HG03097 (cell line): ENCODE data around the gene SF3B3.
A peak's percentile ranks its signal among the peaks of the same experiment; 100 is the strongest.

Experiments used
- ATAC-seq: cut with Tn5 transposase; IDR thresholded peaks from one replicate; pipeline ENCODE4 v1.9.1; 2021; ENCODE audit not compliant: unreplicated experiment, low FRiP score

SF3B3 gene

GRCh38 chr16:70561623-70562022 lies 38.0 kb downstream of the SF3B3 start:
- ATAC-seq = no peak

- no peak for ATAC-seq
Observed at GRCh38 chr16:70563636-70564035, 40.0 kb downstream of the SF3B3 start.

DNA sequence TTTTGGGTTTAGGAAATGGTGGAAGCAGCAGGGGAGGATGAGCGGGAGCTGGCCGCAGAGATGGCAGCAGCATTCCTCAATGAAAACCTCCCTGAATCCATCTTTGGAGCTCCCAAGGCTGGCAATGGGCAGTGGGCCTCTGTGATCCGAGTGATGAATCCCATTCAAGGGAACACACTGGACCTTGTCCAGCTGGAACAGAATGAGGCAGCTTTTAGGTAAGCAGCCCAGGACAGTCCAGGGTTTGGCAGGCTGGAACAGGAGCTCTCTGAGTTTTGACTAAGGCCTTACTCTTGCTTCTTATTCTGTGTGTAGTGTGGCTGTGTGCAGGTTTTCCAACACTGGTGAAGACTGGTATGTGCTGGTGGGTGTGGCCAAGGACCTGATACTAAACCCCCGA lies 41.4 kb downstream of the SF3B3 start:
- no peak for ATAC-seq

GRCh38 chr16:70568601-70569237 lies 45.1 kb downstream of the SF3B3 start:
- no peak for ATAC-seq

- no peak for ATAC-seq
Observed at GRCh38 chr16:70569752-70570151, 46.1 kb downstream of the SF3B3 start.

- no peak for ATAC-seq
Observed at GRCh38 chr16:70570967-70571570, 47.5 kb downstream of the SF3B3 start.

DNA sequence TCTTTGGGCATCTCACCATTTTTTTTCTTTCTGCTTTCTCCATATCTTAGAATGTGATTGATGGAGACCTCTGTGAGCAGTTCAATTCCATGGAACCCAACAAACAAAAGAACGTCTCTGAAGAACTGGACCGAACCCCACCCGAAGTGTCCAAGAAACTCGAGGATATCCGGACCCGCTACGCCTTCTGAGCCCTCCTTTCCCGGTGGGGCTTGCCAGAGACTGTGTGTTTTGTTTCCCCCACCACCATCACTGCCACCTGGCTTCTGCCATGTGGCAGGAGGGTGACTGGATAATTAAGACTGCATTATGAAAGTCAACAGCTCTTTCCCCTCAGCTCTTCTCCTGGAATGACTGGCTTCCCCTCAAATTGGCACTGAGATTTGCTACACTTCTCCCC lies 48.0 kb downstream of the SF3B3 start:
- ATAC-seq = no peak

DNA sequence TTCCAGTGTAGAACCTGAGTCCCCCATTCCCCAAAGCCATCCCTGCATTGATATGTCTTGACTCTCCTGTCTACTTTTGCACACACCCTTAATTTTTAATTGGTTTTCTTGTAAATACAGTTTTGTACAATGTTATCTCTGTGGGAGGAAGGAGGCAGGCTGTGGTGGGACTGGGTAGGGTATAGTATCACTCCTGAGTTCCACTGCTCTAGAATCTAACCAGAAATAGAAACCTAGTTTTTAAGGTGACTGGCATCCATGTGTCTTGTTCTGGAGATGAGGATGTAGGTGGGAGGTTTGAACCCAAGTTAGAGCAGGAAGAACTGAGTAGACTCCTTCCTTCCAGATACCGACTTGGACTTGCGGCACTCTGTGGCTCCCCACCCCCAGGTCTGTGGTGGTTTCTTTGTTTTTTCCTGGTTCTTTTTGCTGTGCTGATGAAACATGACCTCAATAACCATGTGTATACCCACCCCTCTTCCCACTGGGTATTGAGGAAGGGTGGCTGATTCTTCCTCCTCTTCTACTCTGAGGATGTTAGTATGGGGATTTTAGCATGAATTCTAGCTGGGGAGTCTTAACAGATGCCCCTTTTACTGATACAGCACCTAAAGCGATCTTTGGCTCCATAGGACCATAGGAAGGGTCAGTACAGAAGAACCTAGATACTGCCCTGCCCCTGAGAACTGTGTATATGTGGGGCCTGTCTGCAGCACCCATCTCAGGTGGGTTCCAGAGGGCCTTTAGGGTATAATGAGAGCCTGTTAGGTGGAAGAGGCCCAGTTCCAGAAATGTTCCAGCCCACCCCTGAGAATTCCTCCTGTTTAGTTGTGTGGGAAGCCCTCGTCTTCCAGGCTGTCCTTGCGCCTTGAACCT lies 48.7 kb downstream of the SF3B3 start:
- ATAC-seq = no peak

GRCh38 chr16:70572926-70573270 lies 49.3 kb downstream of the SF3B3 start:
- no peak for ATAC-seq

DNA sequence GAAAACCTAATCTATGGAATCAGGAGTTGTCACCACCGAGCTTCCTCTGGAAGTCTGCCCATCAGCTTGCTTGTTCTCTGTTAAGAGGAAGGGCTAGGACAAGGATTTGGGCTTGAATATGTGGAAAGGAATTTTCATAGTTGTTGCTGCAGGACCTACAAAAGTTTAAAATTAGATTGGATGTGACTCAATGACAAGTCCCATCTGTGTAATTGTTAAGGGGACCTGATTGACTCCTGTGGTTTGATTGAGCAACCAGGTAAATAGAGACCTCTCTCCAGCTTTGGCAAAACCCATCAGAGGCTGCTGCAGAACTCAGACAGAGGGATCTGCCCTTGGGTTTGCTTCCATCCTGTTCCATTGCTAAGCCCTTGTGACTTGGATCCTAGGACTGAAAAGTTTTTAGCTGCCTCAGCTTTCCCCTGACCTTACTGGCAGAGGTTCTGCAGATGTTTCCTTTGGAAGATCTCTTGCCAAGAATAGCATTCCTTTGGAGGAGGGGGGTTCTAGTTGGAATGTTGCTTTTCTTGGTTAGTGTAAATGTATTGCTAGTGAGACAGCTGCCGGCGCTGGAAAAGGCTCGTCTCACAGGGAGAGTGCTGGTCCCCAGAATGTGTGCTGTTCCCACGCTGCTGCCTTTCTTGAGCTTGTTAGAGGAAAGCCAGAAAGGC lies 50.0 kb downstream of the SF3B3 start:
- ATAC-seq = no peak

- no peak for ATAC-seq
Observed at GRCh38 chr16:70574595-70575271, 51.1 kb downstream of the SF3B3 start.

- no peak for ATAC-seq
Observed at GRCh38 chr16:70575376-70575775, 51.8 kb downstream of the SF3B3 start.

GRCh38 chr16:70576431-70577255 lies 53.0 kb downstream of the SF3B3 start:
- peak; percentile 71 for ATAC-seq

- ATAC-seq = no peak
Observed at GRCh38 chr16:70577256-70577698, 53.7 kb downstream of the SF3B3 start.

DNA sequence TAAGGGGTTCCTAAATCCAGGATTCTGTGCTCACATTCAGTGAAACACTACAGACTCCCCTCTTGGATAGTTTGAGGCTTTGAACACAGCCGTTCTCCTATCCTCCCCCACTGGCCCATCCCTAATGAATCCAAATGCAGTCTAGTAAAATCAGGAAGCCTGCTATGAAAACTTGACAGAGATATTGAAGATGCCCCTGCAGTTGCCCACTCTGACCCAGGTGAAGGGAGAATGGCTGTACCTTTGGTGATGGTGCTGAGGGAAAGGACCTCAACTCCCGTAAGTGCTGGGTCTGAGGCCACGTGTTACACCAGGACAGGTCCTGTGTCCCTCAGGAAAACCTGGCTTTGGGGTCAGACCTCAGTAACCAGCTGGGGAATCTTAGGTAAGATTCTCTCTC lies 54.4 kb downstream of the SF3B3 start:
- no peak for ATAC-seq

DNA sequence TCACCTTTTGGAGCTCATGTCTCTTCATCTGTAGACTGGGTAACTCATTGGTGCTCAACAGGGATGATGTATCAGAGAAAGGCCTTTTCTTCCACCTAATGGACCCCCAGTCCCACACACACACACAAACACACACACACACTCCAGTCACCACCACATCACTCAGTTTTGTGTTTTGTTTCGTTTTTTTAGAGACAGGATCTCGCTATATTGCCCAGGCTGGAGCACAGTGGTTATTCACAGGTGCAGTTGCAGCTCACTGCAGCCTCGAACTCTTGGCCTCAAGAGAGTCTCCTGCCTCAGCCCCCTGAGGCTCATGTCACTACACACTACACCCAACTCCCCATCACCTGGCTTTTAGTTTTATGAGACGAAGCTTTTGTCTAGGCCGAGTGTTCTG lies 55.6 kb downstream of the SF3B3 start:
- ATAC-seq = no peak

DNA sequence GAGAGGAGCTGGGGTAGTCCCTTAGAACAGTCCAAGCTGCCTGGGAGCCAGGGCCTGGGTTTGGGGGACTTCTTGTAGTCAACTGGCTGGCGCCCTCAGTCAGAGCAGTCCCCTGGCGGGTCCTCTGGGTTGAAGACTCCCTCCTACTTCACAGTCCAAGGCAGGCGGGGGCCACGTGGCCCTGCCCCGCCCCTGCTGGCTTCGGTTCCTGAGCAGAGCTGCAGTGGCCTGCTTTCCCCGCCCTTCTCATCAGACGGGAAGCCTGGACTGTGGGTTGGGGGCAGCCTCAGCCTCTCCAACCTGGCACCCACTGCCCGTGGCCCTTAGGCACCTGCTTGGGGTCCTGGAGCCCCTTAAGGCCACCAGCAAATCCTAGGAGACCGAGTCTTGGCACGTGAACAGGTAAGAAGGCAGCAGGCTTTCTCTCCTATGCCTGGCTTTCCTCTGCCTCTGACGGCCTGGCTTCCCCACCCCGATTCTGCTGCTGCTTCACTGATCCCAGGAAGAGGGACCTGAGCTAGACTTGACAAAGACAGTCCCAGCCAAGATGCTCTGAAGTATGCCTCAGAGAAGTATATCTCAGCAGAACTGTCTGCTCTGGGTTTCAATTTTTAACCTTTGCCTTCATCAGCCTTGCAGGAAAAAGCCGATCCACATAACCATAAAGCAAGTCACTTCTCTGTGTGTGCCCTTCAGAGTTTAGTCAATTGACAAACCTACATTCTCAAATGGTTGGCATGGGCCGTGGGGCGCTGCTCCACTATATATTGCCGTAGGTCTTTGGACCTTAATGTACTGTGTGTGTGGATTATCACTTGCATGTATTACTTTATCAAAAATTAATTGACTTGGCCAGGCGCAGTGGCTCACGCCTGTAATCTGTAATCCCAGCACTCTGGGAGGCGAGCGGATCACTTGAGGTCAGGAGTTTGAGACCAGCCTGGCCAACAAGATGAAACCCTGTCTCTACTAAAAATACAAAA lies 56.3 kb downstream of the SF3B3 start:
- no peak for ATAC-seq

- no peak for ATAC-seq
Observed at GRCh38 chr16:70582280-70582978, 58.8 kb downstream of the SF3B3 start.
